HG03196 (cell line): ENCODE measurements around the gene KIRREL1.

Experiments
- ATAC-seq: cut with Tn5 transposase; IDR thresholded peaks from one replicate; pipeline ENCODE4 v1.9.1; 2021; ENCODE audit not compliant: unreplicated experiment

The KIRREL1 gene

DNA sequence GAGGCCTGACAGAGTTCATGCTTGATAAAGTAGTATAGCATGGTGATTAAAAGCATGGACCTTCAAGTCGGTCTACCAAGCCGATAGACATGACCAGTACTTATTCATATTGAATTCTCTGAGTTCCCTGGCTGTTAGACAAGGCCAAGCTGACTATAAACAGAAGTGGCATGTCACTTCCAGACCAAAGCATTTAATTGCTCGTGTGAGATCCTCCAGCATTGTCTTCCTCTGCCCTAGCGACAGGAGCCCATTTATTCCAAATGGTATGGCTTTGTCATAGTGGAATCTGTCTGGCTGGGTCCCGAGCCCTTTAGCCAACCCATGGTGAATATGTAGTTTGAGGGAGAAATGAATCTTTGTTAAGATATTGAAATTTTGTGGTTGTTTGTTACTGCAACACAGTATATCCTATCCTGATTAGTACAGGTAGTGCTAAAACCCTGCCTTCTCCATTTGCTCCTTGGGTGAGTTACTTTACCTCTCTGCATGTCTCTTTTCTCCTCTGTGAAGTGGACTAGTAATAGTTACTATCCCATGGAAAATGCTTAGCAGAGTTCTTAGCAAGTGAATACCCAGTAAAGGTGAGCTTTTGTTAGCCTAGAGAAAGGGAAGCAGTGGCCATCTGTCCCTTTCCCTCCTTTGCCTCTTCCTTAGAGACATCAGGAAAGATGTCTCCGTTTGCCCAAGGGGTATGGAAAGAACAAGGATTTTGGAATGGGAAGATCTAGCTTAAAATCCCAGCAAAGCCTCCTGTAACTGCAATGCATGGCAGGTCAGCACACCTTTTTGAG, 109.6 kb downstream of the KIRREL1 start:
- ATAC-seq = no peak

- no peak for ATAC-seq
Observed at GRCh38 chr1:158103861-158104522, 110.5 kb downstream of the KIRREL1 start.

GRCh38 chr1:158104891-158105290, 111.4 kb downstream of the KIRREL1 start:
- ATAC-seq = no peak

DNA sequence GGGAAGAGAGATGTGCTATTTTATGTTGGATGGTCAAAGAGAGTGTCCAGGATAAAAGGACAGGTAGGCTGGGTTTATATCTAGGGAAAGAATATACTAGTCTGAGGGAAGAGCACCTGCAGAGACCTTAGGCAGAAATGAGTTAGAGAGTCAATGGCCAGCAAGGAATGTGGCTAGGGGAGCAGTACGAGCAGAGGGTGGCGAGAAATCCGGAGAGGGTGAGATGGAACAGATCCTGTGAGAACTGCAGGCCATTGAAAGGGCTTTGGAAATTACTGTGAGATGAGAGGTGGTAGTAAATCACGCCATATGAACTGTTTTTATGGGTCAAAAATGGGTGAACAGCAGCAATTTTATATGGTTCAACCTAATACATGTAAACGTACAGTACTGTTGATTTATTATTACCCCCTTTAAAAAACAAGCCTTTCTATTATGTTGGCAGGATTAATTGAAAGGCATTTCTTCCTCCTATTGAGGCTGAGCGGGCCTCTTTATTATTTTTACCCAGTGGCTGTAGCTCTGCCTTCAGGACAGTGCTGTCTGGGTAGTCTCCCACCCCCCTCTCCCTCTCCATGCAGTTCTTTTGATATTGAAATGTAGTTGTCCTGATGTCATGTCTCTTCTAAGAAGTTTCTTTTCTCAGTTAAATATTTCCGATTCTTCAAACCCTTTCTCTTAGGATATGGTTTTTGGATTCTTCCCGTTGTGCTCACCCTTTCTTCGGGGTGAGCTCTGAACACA, 112.1 kb downstream of the KIRREL1 start:
- no peak for ATAC-seq

GRCh38 chr1:158107916-158108315, 114.5 kb downstream of the KIRREL1 start:
- no peak for ATAC-seq

DNA sequence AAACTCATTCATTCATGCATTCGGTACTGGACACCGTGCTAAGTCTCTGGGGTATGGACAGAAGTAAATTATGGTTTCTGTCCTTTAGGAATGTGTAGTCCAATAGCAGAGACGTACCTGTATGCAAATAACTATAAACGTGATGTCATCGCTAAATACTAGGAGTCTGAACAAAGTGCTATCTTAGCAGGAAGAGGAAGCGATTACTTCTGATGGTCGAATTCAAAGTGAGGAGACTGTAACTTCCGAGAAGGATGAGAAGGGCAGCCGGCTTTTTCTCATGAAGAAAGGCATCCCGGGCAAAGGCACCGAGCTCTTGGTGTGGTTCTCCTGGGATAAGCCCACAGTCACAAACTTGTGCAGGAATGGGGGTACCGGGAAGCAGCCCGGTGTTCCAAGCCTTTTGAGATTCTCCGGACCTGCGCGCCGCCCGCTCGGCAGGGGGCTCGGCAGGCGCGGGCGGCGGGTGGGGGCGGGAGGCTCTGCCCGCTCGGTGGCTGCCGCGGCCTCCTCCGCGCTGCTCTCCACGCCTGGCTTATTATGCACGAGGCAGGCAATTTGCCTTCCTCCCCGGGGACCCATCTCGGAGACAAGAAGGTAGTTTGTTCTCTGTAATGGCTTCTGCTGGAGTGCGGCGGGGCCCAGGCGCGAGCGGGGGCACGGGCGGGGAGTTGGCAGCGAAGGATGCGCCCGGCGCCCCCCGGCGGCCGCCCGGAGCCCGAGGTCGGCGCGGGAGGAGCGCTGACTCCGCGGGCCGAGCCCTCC, 119.7 kb downstream of the KIRREL1 start:
- ATAC-seq = no peak

GRCh38 chr1:158113759-158114127, 120.3 kb downstream of the KIRREL1 start:
- ATAC-seq = no peak

DNA sequence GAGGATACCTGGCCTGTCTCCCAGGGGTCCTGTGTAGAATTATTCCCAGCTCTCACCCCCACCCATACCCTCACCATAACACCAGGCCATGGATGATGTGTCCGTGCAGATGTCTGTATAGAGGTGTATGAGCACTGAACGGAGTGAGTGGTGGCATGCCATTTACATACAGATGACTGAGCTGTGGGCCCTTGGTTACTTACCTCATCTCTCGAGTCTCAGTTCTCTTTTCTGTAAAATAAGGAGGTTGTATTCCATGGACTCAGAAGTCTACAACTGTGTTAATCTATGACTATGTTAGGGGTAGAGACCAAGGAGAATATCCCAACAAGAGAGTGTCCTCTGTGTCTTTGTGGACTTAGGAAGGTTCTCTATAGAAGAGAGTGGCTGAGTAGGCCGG, 121.7 kb downstream of the KIRREL1 start:
- ATAC-seq = no peak

DNA sequence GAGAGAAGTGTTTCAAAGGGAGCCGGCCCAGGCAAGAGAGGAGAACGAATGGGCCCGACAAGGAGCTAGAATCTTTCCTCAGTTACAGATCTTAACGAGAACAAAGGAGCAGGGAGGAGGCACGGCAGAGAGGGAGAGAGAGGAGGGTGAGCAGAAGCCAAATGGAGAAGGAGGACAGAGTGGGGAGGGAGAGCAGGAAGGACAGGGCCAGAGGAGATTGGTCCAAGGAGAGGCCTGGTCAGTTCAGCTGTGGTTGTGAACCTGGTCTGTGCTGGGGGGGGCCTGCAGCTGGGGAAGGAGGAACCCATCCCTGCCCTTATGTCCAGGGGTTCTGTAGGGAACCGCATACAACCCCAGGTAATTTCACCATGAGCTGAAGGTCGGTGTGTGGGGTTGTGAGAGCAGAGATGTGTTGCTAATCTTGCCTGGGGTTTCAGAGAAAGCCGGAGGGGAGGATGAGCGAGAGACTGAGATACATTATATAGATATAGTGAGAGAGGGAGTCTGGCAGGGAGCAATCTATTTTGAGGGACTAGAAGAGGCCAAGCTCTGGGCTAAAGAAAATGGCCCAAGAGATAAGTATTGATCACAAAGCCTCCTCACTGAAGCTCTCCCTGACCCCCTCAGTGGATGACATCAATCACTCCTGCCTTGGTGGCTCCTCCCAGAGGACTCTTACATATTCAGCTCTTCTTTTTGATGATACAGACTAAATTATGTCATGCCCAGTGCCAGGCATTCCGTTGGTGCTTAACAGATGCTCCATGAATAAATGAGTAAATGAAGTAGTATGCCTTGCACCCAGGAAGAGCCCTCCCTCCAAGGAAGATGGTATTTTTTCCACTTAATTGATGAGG, 123.1 kb downstream of the KIRREL1 start:
- ATAC-seq = no peak

DNA sequence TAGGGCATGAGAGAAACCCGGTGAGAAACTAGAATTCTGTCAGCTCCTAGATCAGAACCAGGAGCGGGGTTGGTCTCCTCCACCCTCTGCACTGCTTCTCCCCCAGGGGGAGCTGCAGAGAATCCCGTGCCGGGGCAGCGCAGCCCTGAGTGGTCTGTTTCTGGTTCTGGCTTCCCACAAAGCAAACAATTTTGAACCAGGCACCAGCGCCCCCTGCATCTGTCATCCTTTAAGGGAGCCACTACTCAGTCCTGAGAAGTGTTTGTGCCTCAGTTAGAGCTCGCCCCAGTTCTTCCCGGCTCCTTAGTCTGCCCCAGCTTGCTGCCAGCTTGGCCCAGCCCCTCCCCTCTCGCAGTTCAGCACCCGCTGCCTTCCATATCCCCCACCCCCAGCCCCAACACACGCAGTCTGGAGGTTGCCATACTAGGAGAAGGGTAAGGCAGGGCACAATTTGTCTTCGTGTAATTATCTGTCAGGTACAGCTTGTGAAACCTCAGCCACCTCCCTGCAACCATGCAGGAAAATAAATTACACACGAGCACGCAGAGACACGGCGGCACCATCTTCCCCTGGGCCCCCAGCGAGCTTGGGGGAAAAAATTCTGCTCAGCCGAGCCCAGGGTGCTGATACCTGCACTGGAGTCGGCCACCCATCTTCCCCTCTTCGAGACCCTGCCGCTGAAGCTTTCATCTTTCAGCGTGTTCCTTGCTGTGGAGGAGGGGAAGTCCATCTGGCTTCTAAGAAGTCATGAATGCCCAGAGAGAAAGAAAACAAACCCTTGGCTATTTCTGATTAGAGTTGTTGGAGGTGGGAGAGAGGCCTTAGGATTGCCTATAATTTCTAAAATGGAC, 124.6 kb downstream of the KIRREL1 start:
- no peak for ATAC-seq

DNA sequence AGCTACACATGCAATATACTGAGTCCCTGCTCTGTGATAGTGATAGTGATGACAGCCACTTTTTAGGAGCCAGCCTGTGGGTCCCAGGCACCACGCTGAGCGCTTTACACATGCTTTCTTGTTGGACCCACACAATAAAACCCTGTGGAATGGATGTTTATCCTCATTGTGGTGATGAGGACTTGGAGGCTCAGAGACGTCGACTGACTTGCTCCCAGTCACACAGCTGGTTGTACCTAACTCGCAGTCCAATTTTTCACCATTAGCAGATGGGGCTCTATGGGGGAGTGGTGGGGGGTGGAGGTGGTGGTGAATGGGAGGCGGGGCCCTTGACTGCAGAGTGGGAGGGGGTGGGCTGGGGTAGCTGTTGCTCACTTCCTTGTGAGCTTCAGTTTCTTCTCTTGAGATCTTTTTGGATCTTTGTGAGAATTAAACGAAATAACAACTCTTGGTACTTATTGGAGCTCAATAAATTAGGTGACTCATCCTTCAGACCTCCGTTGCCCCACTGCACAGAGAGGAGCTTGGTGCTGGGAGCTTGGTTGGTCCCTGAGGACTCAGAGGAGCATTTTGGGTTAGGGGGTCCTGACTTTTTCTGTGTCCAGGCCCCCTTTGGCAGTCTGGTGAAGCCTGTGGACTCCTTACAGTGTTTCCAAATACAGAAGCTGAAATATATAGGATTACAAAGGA, 125.4 kb downstream of the KIRREL1 start:
- ATAC-seq = no peak

DNA sequence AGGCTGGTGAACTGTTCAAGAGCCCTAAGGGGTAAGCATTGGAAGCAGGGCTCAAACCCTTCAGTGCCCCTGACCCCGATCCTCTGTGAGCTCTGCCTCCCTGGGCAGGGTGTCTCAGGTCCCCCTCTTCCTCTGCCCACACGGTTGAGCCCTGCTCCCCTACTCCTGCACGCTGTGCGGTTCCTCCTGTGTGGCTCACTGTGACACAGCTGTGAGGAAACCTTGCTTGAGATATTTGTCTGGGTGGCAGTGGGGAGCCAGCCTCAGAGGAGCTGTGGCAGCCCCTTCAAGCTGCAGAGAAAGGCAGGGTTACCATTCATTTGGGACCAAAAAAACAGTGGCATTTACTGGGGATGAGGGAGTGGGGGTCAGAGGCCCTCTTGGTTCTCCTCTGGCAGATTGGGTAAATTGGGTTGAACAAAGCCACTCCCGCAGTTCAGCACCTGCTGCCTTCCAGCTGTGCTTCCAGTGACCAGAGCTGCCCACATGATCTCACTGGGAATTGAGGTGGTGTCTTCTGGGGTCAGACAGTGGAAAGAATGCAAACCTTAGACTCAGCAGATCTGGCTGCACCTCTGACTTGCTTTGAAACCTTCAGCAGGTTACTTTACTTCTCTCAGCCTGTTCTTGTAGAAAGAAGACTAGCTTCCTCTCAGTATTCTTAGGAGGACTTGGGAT, 126.7 kb downstream of the KIRREL1 start:
- ATAC-seq = no peak

- ATAC-seq = no peak
Observed at GRCh38 chr1:158121604-158122254, 128.3 kb downstream of the KIRREL1 start.

- ATAC-seq = no peak
Observed at GRCh38 chr1:158122833-158123388, 129.5 kb downstream of the KIRREL1 start.

- ATAC-seq = no peak
Observed at GRCh38 chr1:158124034-158124433, 130.6 kb downstream of the KIRREL1 start.

GRCh38 chr1:158124999-158125398, 131.6 kb downstream of the KIRREL1 start:
- ATAC-seq = peak; percentile 74

DNA sequence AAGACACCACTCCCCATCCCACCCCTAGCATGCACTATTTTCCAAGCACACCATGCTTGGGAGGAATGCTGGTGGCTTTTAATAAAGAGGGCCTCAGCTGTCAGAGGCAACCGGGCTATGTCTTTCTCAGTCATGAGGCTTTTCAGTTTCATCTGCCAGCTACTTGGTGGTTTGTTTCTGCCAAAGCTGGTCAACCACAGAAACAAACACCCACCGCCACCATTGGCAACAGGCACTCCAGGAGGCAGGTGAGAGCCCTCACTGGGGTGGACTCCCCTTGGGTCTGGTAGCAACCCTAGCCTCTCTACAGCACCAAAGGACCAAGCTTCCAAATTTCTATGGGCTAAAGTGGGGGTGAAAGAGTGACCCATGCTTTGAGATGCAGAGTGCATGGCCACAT, 133.0 kb downstream of the KIRREL1 start:
- no peak for ATAC-seq
